Effector CD4-positive, alpha-beta T cell (primary cell): ENCODE measurements around the gene ETV2.
A peak's percentile ranks its signal among the peaks of the same experiment; 100 is the strongest.
"Not testable (repeated sequence)": the region's sequence is repeated elsewhere in the genome, so short reads cannot be mapped to it uniquely, and the experiment has no call there.

Source experiments
- DNase-seq: peaks from one replicate; pipeline ENCODE4 v3.0.0-alpha.2; 2020

ETV2 gene

GRCh38 chr19:35661995-35662340 lies 20.4 kb downstream of the ETV2 start:
- no peak for DNase-seq

- DNase-seq = no peak
Measured at GRCh38 chr19:35663981-35664380, 22.4 kb downstream of the ETV2 start.

- no peak for DNase-seq
Measured at GRCh38 chr19:35665157-35665556, 23.6 kb downstream of the ETV2 start.

- no peak for DNase-seq
Measured at GRCh38 chr19:35665604-35666003, 24.1 kb downstream of the ETV2 start.

GRCh38 chr19:35666251-35666913 lies 24.8 kb downstream of the ETV2 start, which contains the start of gene UPK1A:
TSS of gene UPK1A (plus strand) at chr19:35666517. CDS start at chr19:35666813, 296 bp downstream.
- no peak for DNase-seq

GRCh38 chr19:35669566-35669965 lies 28.0 kb downstream of the ETV2 start:
- no peak for DNase-seq

- DNase-seq = no peak
Measured at GRCh38 chr19:35669974-35670373, 28.4 kb downstream of the ETV2 start.

GRCh38 chr19:35670686-35671085 lies 29.1 kb downstream of the ETV2 start:
- DNase-seq = no peak

- DNase-seq = no peak
Measured at GRCh38 chr19:35671818-35672217, 30.3 kb downstream of the ETV2 start.

- DNase-seq = peak; percentile 11
Measured at GRCh38 chr19:35673121-35673804, 31.7 kb downstream of the ETV2 start.

- no peak for DNase-seq
Measured at GRCh38 chr19:35675589-35676140, 34.1 kb downstream of the ETV2 start.

GRCh38 chr19:35689836-35690235 lies 48.3 kb downstream of the ETV2 start:
- DNase-seq = no peak

GRCh38 chr19:35691106-35691505 lies 49.6 kb downstream of the ETV2 start:
- DNase-seq = not testable (repeated sequence)

- no peak for DNase-seq
Measured at GRCh38 chr19:35692010-35692409, 50.5 kb downstream of the ETV2 start.

GRCh38 chr19:35693422-35693821 lies 51.9 kb downstream of the ETV2 start:
- DNase-seq = no peak

- peak; percentile 89 for DNase-seq
Measured at GRCh38 chr19:35693835-35694599, 52.5 kb downstream of the ETV2 start.
